HepG2 (cell line): Measurements from ENCODE around the gene ETS2. TPM values are rescaled to one million over a fixed set of nuclear protein-coding genes. Genes with fewer than 3 reads are reported as not detected.

Source experiments
- ATAC-seq: fragments of 200-7000 bp; cut with Tn5 transposase; 3 replicates; pipeline ENCODE4 v1.9.1; 2020; ENCODE audit warnings: mild to moderate bottlenecking, moderate library complexity
- BruUV-seq: library from RNA; stranded (reverse); fragments of 400-500 nt; replicated peaks from 2 replicates; lab custom pipeline; 2021; lab: Mats Ljungman, UMichigan
- CTCF ChIA-PET: fragments of 300-600 bp; formaldehyde crosslinking; extraction: SDS; loops from one replicate; lab custom pipeline; 2021; ENCODE audit warnings: low total read pairs, inconsistent platforms, low intra/inter-chr PET ratio; lab: Yijun Ruan, JAX
- POLR2A ChIA-PET: fragments of 350-600 bp; sonication (Branson Sonifier 250); formaldehyde crosslinking; loops from one replicate; lab custom pipeline; 2020; ENCODE audit warnings: antibody characterized with exemption, inconsistent platforms; lab: Yijun Ruan, JAX
- DNase-seq: peaks from one replicate; pipeline ENCODE4 v3.0.0-alpha.2; 2015; ENCODE audit warnings: low spot score
- FAIRE-seq: peaks from 3 replicates; lab custom pipeline; 2011; peaks lifted over from hg19 to GRCh38; lab: Jason Lieb, UNC
- H2AFZ ChIP-seq: one replicate; pipeline ENCODE4 v1.6.1; 2011; ENCODE audit warnings: low read length, inconsistent platforms
- H3K27ac ChIP-seq: fragments of 300-600 bp; 3 replicates; pipeline ENCODE4 v1.8.0; 2011; ENCODE audit warnings: mixed run types, mild to moderate bottlenecking, mixed read lengths, low read length, inconsistent platforms; ENCODE audit not compliant: insufficient read depth; ENCODE audit errors: extremely low read length
- H3K27me3 ChIP-seq, 2 experiments: fragments of 200-600 bp in 1 of 2; 2 replicates in 1 of 2; 3 replicates in 1 of 2; pipeline versions ENCODE4 v1.6.0 to v1.8.0; 2011; ENCODE audit warnings: low read length in 2 of 2, mild to moderate bottlenecking in 2 of 2, moderate library complexity in 2 of 2, inconsistent platforms in 1 of 2; ENCODE audit not compliant: insufficient read depth in 2 of 2, control insufficient read depth in 1 of 2
- H3K36me3 ChIP-seq, 2 experiments: fragments of 200-600 bp in 1 of 2; replicated peaks in 1 of 2; 2 replicates in 1 of 2; 3 replicates in 1 of 2; pipeline versions ENCODE4 v1.5.1 to v1.8.0; 2011; ENCODE audit warnings: low read length in 2 of 2, inconsistent platforms in 1 of 2; ENCODE audit not compliant: insufficient read depth in 2 of 2, control insufficient read depth in 1 of 2
- H3K4me1 ChIP-seq: 2 replicates; pipeline ENCODE4 v1.5.1; 2012; ENCODE audit warnings: low read length, inconsistent platforms; ENCODE audit not compliant: insufficient read depth
- H3K4me2 ChIP-seq: 2 replicates; pipeline ENCODE4 v1.6.0; 2011; ENCODE audit warnings: low read depth, low read length, inconsistent platforms
- H3K4me3 ChIP-seq, 3 experiments: fragments of 200-600 bp in 1 of 3; sonication (generic), shearing (Covaris generic) in 1 of 3; replicated peaks in 1 of 3; 2 replicates each; pipeline ENCODE4 v1.5.1; 2011 to 2016; ENCODE audit warnings: low read length in 3 of 3, inconsistent platforms in 2 of 3, low read depth in 2 of 3, mild to moderate bottlenecking in 2 of 3, control low read depth in 1 of 3, mixed read lengths in 1 of 3; ENCODE audit not compliant: insufficient read depth in 1 of 3
- H3K79me2 ChIP-seq: one replicate; pipeline ENCODE4 v1.6.1; 2011; ENCODE audit warnings: low read length, inconsistent platforms; ENCODE audit not compliant: insufficient read depth
- H3K9ac ChIP-seq: 2 replicates; pipeline ENCODE4 v1.6.0; 2011; ENCODE audit warnings: mild to moderate bottlenecking, low read depth, low read length, inconsistent platforms; ENCODE audit not compliant: insufficient read depth
- H3K9me3 ChIP-seq: 2 replicates; pipeline ENCODE4 v1.5.1; 2012; ENCODE audit warnings: mild to moderate bottlenecking, low read length
- H4K20me1 ChIP-seq: 2 replicates; pipeline ENCODE4 v1.6.0; 2011; ENCODE audit warnings: inconsistent platforms, mild to moderate bottlenecking, low read length, moderate library complexity; ENCODE audit not compliant: insufficient read depth
- ISX ChIP-seq: sonication (generic); formaldehyde crosslinking; conservative IDR thresholded peaks from 2 replicates; pipeline ENCODE4 v1.5.0; 2020; ENCODE audit warnings: missing genetic modification reagents
- NFATC3 ChIP-seq: sonication (generic); formaldehyde crosslinking; IDR thresholded peaks from 2 replicates; pipeline ENCODE4 v1.5.1; 2020; ENCODE audit warnings: mild to moderate bottlenecking, missing genetic modification reagents
- ZBTB7B ChIP-seq: sonication (generic); formaldehyde crosslinking; IDR thresholded peaks from 2 replicates; pipeline ENCODE4 v1.4.0; 2020; ENCODE audit warnings: missing genetic modification reagents
- ZNF367 ChIP-seq: sonication (generic); formaldehyde crosslinking; IDR thresholded peaks from 2 replicates; pipeline ENCODE4 v1.4.0; 2020; ENCODE audit warnings: missing genetic modification reagents, borderline replicate concordance
- WGBS: methylation state at CpG from one replicate; pipeline ENCODE4 v1.1.6; 2017; ENCODE audit warnings: low lambda C conversion rate; 5-methylcytosine and 5-hydroxymethylcytosine counted together
- in situ Hi-C: cut with HindIII; loops from 2 replicates; pipeline ENCODE4 v1.10.0; 2017; ENCODE audit warnings: low pct_unique_long_range_greater_than_20kb; ENCODE audit not compliant: extremely low pct_ligation_motif_present
- intact Hi-C: fragments of 100-400 bp; cut with micrococcal nuclease; formaldehyde crosslinking; loops from one replicate; pipeline ENCODE4 v1.10.0; 2022; ENCODE audit not compliant: unreplicated experiment
- polyA plus RNA-seq, 8 experiments: library from polyadenylated mRNA; depleted of rRNA in 3 of 8; stranded (reverse) in 7 of 8; unstranded in 1 of 8; fragments of >200 nt; fragmentation: Illumina TruSeq in 4 of 8; extraction: Trizol in 4 of 8; gene quantifications; 2 replicates each; pipeline versions ENCODE4 v1.2.1 to v1.2.3, GENCODE V29; 2011 to 2016; ENCODE audit warnings: low read depth in 4 of 8, missing spikeins in 1 of 8, mixed read lengths in 1 of 8; ENCODE audit not compliant: insufficient read depth in 1 of 8
- total RNA-seq, 5 experiments: library from RNA; depleted of rRNA; stranded (reverse); fragments of >200 nt; fragmentation: Illumina TruSeq; extraction: Trizol; gene quantifications; 2 replicates each; pipeline ENCODE4 v1.2.3, GENCODE V29; 2016; ENCODE audit warnings: low read depth in 1 of 5
- TF ChIP-seq, protein P1 (sequence below): sonication (generic); formaldehyde crosslinking; IDR thresholded peaks from 2 replicates; pipeline ENCODE4 v1.4.0; 2020; ENCODE audit warnings: mild to moderate bottlenecking, missing genetic modification reagents
- TF ChIP-seq, protein P2 (sequence below): sonication (generic); formaldehyde crosslinking; IDR thresholded peaks from 2 replicates; pipeline ENCODE4 v1.4.0; 2020; ENCODE audit warnings: missing genetic modification reagents, borderline replicate concordance

ETS2 gene
- total and polyA plus RNA-seq, 2 of the 13 experiments (the other 11 are each of a cell fraction or from before 2014, with no cell fraction given): 24.6 to 64.4 TPM

- POLR2A ChIA-PET: no interaction called here
- CTCF ChIA-PET: no interaction called here
- in situ Hi-C loops: no loop called here
- no peak overlapping the region for H3K27ac ChIP-seq
- no peaks in the 10 kb centered on the region for H3K36me3 ChIP-seq
- no peak overlapping the region for H2AFZ ChIP-seq
- intact Hi-C loops: no loop called here
- no peaks in the 10 kb centered on the region for H4K20me1 ChIP-seq
- TF ChIP-seq, protein P1, sequence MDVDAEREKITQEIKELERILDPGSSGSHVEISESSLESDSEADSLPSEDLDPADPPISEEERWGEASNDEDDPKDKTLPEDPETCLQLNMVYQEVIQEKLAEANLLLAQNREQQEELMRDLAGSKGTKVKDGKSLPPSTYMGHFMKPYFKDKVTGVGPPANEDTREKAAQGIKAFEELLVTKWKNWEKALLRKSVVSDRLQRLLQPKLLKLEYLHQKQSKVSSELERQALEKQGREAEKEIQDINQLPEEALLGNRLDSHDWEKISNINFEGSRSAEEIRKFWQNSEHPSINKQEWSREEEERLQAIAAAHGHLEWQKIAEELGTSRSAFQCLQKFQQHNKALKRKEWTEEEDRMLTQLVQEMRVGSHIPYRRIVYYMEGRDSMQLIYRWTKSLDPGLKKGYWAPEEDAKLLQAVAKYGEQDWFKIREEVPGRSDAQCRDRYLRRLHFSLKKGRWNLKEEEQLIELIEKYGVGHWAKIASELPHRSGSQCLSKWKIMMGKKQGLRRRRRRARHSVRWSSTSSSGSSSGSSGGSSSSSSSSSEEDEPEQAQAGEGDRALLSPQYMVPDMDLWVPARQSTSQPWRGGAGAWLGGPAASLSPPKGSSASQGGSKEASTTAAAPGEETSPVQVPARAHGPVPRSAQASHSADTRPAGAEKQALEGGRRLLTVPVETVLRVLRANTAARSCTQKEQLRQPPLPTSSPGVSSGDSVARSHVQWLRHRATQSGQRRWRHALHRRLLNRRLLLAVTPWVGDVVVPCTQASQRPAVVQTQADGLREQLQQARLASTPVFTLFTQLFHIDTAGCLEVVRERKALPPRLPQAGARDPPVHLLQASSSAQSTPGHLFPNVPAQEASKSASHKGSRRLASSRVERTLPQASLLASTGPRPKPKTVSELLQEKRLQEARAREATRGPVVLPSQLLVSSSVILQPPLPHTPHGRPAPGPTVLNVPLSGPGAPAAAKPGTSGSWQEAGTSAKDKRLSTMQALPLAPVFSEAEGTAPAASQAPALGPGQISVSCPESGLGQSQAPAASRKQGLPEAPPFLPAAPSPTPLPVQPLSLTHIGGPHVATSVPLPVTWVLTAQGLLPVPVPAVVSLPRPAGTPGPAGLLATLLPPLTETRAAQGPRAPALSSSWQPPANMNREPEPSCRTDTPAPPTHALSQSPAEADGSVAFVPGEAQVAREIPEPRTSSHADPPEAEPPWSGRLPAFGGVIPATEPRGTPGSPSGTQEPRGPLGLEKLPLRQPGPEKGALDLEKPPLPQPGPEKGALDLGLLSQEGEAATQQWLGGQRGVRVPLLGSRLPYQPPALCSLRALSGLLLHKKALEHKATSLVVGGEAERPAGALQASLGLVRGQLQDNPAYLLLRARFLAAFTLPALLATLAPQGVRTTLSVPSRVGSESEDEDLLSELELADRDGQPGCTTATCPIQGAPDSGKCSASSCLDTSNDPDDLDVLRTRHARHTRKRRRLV (CRISPR knock-in tag): no peak
- no peak for TF ChIP-seq ZBTB7B (CRISPR knock-in tag)
- TF ChIP-seq, protein P2, sequence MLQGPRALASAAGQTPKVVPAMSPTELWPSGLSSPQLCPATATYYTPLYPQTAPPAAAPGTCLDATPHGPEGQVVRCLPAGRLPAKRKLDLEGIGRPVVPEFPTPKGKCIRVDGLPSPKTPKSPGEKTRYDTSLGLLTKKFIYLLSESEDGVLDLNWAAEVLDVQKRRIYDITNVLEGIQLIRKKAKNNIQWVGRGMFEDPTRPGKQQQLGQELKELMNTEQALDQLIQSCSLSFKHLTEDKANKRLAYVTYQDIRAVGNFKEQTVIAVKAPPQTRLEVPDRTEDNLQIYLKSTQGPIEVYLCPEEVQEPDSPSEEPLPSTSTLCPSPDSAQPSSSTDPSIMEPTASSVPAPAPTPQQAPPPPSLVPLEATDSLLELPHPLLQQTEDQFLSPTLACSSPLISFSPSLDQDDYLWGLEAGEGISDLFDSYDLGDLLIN: no peak
- TF ChIP-seq NFATC3 (CRISPR knock-in tag): no peak
- no peak for TF ChIP-seq ISX (CRISPR knock-in tag)
- TF ChIP-seq ZNF367 (CRISPR knock-in tag): no peak
- no peak overlapping the region for H3K4me3 ChIP-seq
- peaks cover 3 to 21% of the 10 kb centered on the region in 2 experiments; a peak in 4 of 5 replicates for H3K27me3 ChIP-seq
- DNase-seq (no peak), FAIRE-seq (no peak), ATAC-seq (no peak)
- peaks cover 26% of the 10 kb centered on the region for H3K4me1 ChIP-seq
- no peak overlapping the region for H3K9ac ChIP-seq
- BruUV-seq: no TSS peak
- no peak overlapping the region for H3K4me2 ChIP-seq
- H3K9me3 ChIP-seq: peaks cover 7% of the 10 kb centered on the region; the same call in 1 of the 2 replicates
- 20% methylated on average over 5 of the region's 5 CpGs for WGBS
- H3K79me2 ChIP-seq: no peaks in the 10 kb centered on the region
Measured at GRCh38 chr21:38775733-38776132, 30.0 kb upstream of the ETS2 start.
